K562 (cell line): Measurements from ENCODE around the gene HSDL2. TPM values are rescaled to one million over a fixed set of nuclear protein-coding genes. Genes with fewer than 3 reads are reported as not detected.

ENCODE experiments used
- FOXK2 ChIP-seq, 2 experiments: fragments of 450-650 bp; IDR thresholded peaks in 1 of 2; conservative IDR thresholded peaks in 1 of 2; 2 replicates each; pipeline ENCODE4 v1.6.1; 2016; ENCODE audit warnings: low read depth in 2 of 2, mild to moderate bottlenecking in 1 of 2
- NBN ChIP-seq: fragments of 450-650 bp; IDR thresholded peaks from 2 replicates; pipeline ENCODE4 v1.6.1; 2016; ENCODE audit warnings: low read depth, mild to moderate bottlenecking
- STAT5A ChIP-seq: IDR thresholded peaks from 2 replicates; pipeline ENCODE4 v1.6.1; 2012; ENCODE audit warnings: low read length, inconsistent platforms, borderline replicate concordance
- YY1 ChIP-seq, 3 experiments: IDR thresholded peaks; 2 replicates each; pipeline ENCODE4 v1.6.1; 2011; ENCODE audit warnings: low read length in 2 of 3, mild to moderate bottlenecking in 2 of 3, moderate library complexity in 2 of 3, borderline replicate concordance in 1 of 3, control low read depth in 1 of 3, low read depth in 1 of 3; ENCODE audit not compliant: insufficient read depth in 3 of 3, insufficient replicate concordance in 2 of 3, control insufficient read depth in 1 of 3, insufficient read length in 1 of 3; ENCODE audit errors: extremely low read depth in 1 of 3
- ZNF584 ChIP-seq: fragments of 200-800 bp; sonication (Bioruptor generic); IDR thresholded peaks from 2 replicates; pipeline ENCODE4 v1.6.1; 2016; ENCODE audit warnings: low read depth, mild to moderate bottlenecking, missing genetic modification characterization, missing compliant biosample characterization
- polyA plus RNA-seq, 8 experiments: library from polyadenylated mRNA; depleted of rRNA in 4 of 8; stranded (reverse) in 5 of 8; unstranded in 3 of 8; fragments of >200 nt; fragmentation: Nextera tagmentation in 2 of 8; fragmentation: Illumina TruSeq in 1 of 8; extraction: Ambion mirVana in 2 of 8; extraction: Trizol in 1 of 8; gene quantifications; 2 replicates each; pipeline versions ENCODE4 v1.2.1 to v1.2.3, GENCODE V29; 2011 to 2014; ENCODE audit warnings: inconsistent platforms in 1 of 8, missing spikeins in 1 of 8
- total RNA-seq, 7 experiments: library from RNA; depleted of rRNA in 6 of 7; stranded (reverse); fragments of >200 nt in 6 of 7; fragmentation: Illumina TruSeq in 2 of 7; extraction: Trizol in 2 of 7; gene quantifications; 2 replicates each; pipeline versions ENCODE4 v1.2.1 to v1.2.3, GENCODE V29; 2011 to 2021; ENCODE audit warnings: low replicate concordance in 1 of 7
- TF ChIP-seq, protein P1 (sequence below), 3 experiments: fragments of 200-800 bp in 1 of 3; fragments of 250-450 bp in 1 of 3; fragments of 450-650 bp in 1 of 3; sonication (Bioruptor Pico) in 1 of 3; sonication (Bioruptor generic) in 1 of 3; formaldehyde crosslinking in 1 of 3; IDR thresholded peaks; 2 replicates each; pipeline versions ENCODE4 v1.6.1 to v1.8.0; 2016 to 2022; ENCODE audit warnings: mild to moderate bottlenecking in 2 of 3, missing genetic modification characterization in 2 of 3, missing compliant biosample characterization in 1 of 3, moderate library complexity in 1 of 3

Gene HSDL2
- total and polyA plus RNA-seq, 9 of the 15 experiments (the other 6 are each of a cell fraction or from before 2014, with no cell fraction given): 22.8 to 74.1 (median 35.6) TPM

DNA sequence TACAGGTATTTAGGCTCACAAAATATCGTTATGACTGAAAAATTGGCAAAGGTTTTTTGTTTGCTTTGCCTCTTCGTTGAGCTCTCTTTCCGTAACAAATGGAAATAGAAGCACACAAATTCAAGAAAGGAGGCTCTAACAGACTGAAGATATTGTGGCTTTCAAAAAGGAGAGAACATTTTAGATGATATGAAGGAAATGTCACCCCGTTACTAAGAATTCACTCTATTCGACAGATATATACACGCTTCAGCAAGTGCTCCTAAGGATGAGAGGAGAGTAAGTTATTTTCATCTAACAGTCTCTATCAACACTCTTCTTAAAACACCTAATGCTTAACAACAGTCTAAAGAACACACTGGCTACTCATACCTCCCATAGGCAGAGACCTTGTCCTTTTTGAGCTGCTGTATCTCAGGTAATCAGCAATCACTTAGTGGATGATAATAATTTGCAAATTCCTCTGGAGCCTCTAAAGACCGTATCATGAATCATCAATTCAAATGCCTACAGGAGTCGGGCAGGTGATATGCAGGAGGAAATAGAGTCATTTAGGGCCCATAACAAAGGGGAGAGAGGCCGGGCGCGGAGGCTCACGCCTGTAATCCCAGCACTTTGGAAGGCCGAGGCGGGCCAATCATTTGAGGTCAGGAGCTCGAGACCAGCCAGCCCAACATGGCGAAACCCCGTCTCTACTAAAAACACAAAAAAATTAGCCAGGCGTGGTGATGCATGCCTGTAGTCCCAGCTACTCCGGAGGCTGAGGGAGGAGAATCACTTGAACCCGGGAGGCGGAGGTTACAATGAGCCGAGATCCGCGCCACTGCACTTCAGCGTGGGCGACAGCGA, 1.4 kb upstream of the HSDL2 start (continued):
- TF ChIP-seq, protein P1, sequence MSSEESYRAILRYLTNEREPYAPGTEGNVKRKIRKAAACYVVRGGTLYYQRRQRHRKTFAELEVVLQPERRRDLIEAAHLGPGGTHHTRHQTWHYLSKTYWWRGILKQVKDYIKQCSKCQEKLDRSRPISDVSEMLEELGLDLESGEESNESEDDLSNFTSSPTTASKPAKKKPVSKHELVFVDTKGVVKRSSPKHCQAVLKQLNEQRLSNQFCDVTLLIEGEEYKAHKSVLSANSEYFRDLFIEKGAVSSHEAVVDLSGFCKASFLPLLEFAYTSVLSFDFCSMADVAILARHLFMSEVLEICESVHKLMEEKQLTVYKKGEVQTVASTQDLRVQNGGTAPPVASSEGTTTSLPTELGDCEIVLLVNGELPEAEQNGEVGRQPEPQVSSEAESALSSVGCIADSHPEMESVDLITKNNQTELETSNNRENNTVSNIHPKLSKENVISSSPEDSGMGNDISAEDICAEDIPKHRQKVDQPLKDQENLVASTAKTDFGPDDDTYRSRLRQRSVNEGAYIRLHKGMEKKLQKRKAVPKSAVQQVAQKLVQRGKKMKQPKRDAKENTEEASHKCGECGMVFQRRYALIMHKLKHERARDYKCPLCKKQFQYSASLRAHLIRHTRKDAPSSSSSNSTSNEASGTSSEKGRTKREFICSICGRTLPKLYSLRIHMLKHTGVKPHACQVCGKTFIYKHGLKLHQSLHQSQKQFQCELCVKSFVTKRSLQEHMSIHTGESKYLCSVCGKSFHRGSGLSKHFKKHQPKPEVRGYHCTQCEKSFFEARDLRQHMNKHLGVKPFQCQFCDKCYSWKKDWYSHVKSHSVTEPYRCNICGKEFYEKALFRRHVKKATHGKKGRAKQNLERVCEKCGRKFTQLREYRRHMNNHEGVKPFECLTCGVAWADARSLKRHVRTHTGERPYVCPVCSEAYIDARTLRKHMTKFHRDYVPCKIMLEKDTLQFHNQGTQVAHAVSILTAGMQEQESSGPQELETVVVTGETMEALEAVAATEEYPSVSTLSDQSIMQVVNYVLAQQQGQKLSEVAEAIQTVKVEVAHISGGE (CRISPR knock-in tag; IDR thresholded peaks at IDR 0.05): peak in 1 of 3 experiments; percentile 35; a peak in 2 of 6 replicates
- TF ChIP-seq YY1 (IDR thresholded peaks at IDR 0.05; ENCODE audit: borderline replicate concordance in 1 of 3, control insufficient read depth in 1 of 3, extremely low read depth in 1 of 3, insufficient read depth in 3 of 3, insufficient read length in 1 of 3, insufficient replicate concordance in 2 of 3, low read depth in 1 of 3, low read length in 2 of 3): peak in 1 of 3 experiments; percentile 44
- TF ChIP-seq NBN: 0 out of 2 replicates have a peak, but pooled peaks have one; percentile 16
- no peak for TF ChIP-seq STAT5A
- TF ChIP-seq ZNF584: 0 out of 2 replicates have a peak, but pooled peaks have one; percentile 26
- TF ChIP-seq FOXK2 (conservative IDR thresholded peaks at IDR 0.05 in 1 of 2, IDR thresholded peaks at IDR 0.05 in 1 of 2; ENCODE audit: low read depth in 2 of 2): no peak
